ENCODE measurements around the gene RAPGEF1.

DNA sequence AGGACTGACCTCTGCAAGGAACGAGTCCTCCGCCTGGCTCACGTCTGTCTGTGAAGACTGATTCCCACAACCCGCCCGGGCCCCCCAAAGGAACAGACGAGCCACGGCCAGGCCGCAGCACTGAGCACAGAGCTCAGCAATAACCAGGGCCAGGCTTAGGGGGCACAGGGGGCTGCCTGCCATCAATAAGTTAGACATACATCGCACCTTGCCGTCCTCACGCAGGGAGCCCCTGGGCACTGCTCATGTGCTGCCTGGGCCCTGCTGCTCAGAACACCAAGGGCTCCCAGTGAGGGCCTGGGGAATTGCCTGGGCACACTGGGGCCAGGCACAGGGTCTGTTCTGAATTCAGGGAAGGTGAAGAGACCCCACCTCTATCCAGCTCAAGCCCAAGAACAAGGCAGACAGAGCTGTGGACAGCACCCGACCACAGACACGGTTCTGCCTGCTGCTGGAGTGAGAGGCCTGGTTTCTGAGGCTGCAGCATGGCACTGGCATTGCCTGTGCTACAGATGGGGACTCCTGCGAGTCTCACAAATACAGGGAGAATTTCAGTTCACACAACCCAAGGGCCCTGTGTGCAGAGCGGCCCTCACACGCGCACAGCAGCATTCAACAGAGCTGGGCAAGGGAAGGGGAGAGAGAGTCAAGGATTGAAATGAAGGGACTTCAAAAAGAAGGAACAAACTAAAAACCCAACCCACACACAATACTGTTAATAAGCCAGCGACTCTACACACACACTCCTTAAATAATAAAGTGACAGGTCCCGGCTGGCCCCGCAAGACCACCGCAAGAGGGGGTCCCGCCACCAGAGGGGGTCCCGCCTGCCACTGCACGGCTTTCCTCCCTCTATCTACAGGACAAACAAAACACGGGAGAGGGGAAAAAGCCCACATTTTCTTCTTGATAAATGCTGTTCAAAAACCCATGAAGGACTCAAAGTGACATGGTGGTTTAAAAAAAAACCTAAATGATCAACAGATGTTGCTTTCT, 162.6 kb downstream of the RAPGEF1 start:
- no peak for TF ChIP-seq EZH2phosphoT487 (conservative IDR thresholded peaks at IDR 0.05; ENCODE audit: low read length)
- TF ChIP-seq, protein P1, sequence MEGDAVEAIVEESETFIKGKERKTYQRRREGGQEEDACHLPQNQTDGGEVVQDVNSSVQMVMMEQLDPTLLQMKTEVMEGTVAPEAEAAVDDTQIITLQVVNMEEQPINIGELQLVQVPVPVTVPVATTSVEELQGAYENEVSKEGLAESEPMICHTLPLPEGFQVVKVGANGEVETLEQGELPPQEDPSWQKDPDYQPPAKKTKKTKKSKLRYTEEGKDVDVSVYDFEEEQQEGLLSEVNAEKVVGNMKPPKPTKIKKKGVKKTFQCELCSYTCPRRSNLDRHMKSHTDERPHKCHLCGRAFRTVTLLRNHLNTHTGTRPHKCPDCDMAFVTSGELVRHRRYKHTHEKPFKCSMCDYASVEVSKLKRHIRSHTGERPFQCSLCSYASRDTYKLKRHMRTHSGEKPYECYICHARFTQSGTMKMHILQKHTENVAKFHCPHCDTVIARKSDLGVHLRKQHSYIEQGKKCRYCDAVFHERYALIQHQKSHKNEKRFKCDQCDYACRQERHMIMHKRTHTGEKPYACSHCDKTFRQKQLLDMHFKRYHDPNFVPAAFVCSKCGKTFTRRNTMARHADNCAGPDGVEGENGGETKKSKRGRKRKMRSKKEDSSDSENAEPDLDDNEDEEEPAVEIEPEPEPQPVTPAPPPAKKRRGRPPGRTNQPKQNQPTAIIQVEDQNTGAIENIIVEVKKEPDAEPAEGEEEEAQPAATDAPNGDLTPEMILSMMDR (IDR thresholded peaks at IDR 0.05; ENCODE audit: insufficient read depth, low read length, poor library complexity, severe bottlenecking), result no peak

All from SU-DHL-6 (cell line).